Skeletal muscle tissue (tissue), 4 donors: ENCODE measurements around the gene KCNS1. TPM values are rescaled to one million over a fixed set of nuclear protein-coding genes. Genes with fewer than 3 reads are reported as not detected.

Source experiments
- H3K27ac ChIP-seq: one replicate; pipeline ENCODE4 v1.7.0; 2013; ENCODE audit warnings: mild to moderate bottlenecking, low read depth, low read length, inconsistent platforms
- H3K27me3 ChIP-seq, 3 donors: one replicate each; pipeline ENCODE4 v1.7.0; 2013; ENCODE audit warnings: low read length in 3 of 3; ENCODE audit not compliant: control insufficient read depth in 3 of 3, insufficient read depth in 3 of 3
- H3K36me3 ChIP-seq, 3 donors: one replicate each; pipeline ENCODE4 v1.7.0; 2013; ENCODE audit warnings: low read length in 3 of 3; ENCODE audit not compliant: control insufficient read depth in 3 of 3, insufficient read depth in 3 of 3
- H3K4me1 ChIP-seq, 3 donors: one replicate each; pipeline ENCODE4 v1.7.0; 2013; ENCODE audit warnings: low read length in 3 of 3, mild to moderate bottlenecking in 3 of 3; ENCODE audit not compliant: control insufficient read depth in 3 of 3, insufficient read depth in 3 of 3
- H3K4me3 ChIP-seq, 3 donors: one replicate each; pipeline ENCODE4 v1.7.0; 2013; ENCODE audit warnings: low read length in 3 of 3
- H3K9ac ChIP-seq, 3 donors: one replicate each; pipeline ENCODE4 v1.7.0; 2013; ENCODE audit warnings: low read length in 3 of 3, mild to moderate bottlenecking in 3 of 3, moderate library complexity in 2 of 3, low read depth in 1 of 3
- H3K9me3 ChIP-seq, 3 donors: one replicate each; pipeline ENCODE4 v1.7.0; 2013; ENCODE audit warnings: low read length in 3 of 3; ENCODE audit not compliant: control insufficient read depth in 3 of 3
- total RNA-seq: library from RNA; depleted of rRNA; stranded (reverse); fragments of >200 nt; gene quantifications from one replicate; pipeline ENCODE4 v1.2.3, GENCODE V29; 2014
- donor health status: Osteomylitis.

KCNS1 gene
- total RNA-seq, 1 donor from 2014 or later = under 0.01 TPM

- Histone ChIP-seq H3K27me3 (no peaks in the 10 kb centered on the region), H3K9me3 (peaks cover 0 to 2% (median 0%) of the 10 kb centered on the region in 3 donors), H3K36me3 (peaks cover 0 to 3% (median 3%) of the 10 kb centered on the region in 3 donors), H3K4me3 (no peak overlapping the region), H3K4me1 (peaks cover 0 to 2% (median 0%) of the 10 kb centered on the region in 3 donors), H3K27ac (no peak overlapping the region), H3K9ac (no peak overlapping the region)
These were observed 15.6 kb downstream of the KCNS1 start for GRCh38 chr20:45085289-45085688.

GRCh38 chr20:45083127-45083526, 17.8 kb downstream of the KCNS1 start:
- peaks cover 0 to 3% (median 3%) of the 10 kb centered on the region in 3 donors for H3K36me3 ChIP-seq
- no peak overlapping the region for H3K27ac ChIP-seq
- H3K9me3 ChIP-seq = peaks cover 0 to 2% (median 0%) of the 10 kb centered on the region in 3 donors
- H3K4me3 ChIP-seq = no peak overlapping the region
- H3K9ac ChIP-seq = no peak overlapping the region
- H3K4me1 ChIP-seq = peaks cover 0 to 2% (median 0%) of the 10 kb centered on the region in 3 donors
- no peaks in the 10 kb centered on the region for H3K27me3 ChIP-seq

- peaks cover 0 to 2% (median 0%) of the 10 kb centered on the region in 3 donors for H3K9me3 ChIP-seq
- H3K27ac ChIP-seq = no peak overlapping the region
- H3K36me3 ChIP-seq = peaks cover 0 to 7% (median 3%) of the 10 kb centered on the region in 3 donors
- no peak overlapping the region for H3K9ac ChIP-seq
- H3K4me3 ChIP-seq = no peak overlapping the region
- H3K4me1 ChIP-seq = no peaks in the 10 kb centered on the region
- no peaks in the 10 kb centered on the region for H3K27me3 ChIP-seq
These were observed 18.5 kb downstream of the KCNS1 start for GRCh38 chr20:45082468-45082867.

DNA sequence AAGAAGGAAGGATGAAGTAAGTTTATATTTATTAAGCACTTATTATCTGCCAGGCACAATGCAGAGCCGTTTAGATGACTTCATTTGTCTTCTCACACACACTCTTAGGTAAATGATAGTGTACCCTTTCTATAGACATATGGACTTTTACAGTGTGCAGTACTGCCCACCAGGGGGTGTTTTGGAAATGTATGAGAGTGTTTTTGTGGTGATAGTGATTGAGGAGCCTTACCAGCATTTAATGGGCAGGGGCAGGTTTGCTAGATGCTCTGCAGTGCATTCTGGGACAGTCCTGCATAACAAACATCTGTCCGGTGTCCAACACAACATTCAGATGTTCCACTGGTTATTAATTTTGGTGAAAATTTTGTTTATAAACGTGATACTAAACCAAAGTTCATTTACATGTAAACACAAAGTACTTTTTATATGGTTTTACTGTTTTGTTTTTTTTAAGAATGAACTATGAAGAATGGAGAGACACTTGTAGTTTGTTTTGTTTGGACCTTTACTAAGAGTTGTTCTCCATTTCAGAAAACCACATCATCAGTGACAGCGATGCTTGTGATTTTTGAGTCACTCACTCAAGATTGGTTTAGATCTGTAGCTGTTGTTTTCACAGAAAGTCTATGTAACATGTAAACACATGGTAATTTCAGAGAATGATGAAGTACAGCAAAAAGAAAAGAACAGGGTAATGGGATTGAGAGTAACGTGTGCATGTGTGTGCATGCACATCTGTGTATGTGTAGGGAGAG, 19.9 kb downstream of the KCNS1 start:
- Histone ChIP-seq H3K27me3 (no peaks in the 10 kb centered on the region), H3K27ac (no peak overlapping the region), H3K9ac (no peak overlapping the region), H3K9me3 (peaks cover 0 to 2% (median 0%) of the 10 kb centered on the region in 3 donors), H3K36me3 (peaks cover 5 to 16% (median 9%) of the 10 kb centered on the region in 3 donors), H3K4me1 (no peaks in the 10 kb centered on the region), H3K4me3 (no peak overlapping the region)

DNA sequence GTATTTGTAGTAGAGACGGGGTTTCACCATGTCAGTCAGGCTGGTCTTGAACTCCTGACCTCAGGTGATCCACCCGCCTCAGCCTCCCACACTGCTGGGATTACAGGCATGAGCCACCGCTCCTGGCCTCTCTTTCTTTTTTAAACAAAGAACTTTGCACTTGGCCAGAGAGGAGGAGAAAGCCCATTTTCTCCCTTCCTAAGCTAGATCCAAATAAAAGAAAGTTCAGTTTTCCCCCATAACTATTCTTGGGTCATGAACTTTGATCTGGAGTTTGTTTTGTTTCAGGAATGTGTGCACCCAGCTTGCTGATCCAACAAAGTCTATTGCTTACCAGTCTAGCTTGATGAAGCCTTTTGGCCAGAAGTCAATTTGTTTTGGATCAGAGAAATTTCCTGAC, 23.4 kb downstream of the KCNS1 start:
- Histone ChIP-seq H3K4me1 (no peaks in the 10 kb centered on the region), H3K27ac (no peak overlapping the region), H3K9ac (no peak overlapping the region), H3K27me3 (no peaks in the 10 kb centered on the region), H3K4me3 (no peak overlapping the region), H3K9me3 (no peaks in the 10 kb centered on the region), H3K36me3 (peaks cover 17 to 33% (median 19%) of the 10 kb centered on the region in 3 donors)

DNA sequence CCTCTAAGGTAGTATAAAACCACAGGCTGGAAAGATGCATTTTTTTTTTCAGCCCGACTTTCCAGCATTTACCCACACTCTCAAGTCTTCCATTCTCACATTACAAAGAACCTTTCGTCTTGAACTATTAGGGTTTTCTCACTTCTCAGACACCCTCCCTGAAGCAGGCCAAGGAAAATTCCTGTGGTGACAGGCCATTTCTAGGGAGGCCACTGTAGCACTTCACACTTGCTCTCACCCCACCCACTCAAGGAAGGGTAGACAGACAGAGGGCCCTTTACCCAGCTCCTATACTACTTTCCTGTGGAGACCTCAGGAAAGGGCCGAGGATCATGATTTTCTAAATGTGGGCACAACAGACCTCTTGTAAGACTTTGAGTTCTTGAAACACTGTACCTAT, 27.7 kb downstream of the KCNS1 start:
- Histone ChIP-seq H3K4me3 (no peak overlapping the region), H3K9me3 (no peaks in the 10 kb centered on the region), H3K36me3 (peaks cover 16 to 31% (median 17%) of the 10 kb centered on the region in 3 donors), H3K27ac (no peak overlapping the region), H3K9ac (no peak overlapping the region), H3K27me3 (no peaks in the 10 kb centered on the region), H3K4me1 (peaks cover 0 to 4% (median 0%) of the 10 kb centered on the region in 3 donors)

DNA sequence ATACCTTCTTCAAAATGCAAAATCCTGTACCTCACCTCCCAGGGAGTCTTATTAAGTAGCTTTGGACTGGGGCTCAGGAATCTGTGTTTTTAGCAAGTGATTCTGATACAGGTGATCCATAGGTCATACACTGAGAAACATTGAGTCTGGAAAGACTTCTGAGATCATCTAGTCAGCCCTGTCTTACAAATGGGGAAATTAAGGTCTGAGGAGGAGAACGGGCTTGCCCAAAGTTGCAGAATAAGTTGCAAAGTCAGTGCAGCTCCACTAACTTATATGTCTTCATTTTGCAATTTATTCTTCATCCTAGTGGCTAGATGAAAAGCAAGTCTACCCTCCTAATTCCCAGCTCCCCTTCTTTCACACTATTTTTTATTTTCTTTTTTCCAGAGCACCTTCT, 28.9 kb downstream of the KCNS1 start:
- H3K4me3 ChIP-seq = no peak overlapping the region
- H3K36me3 ChIP-seq = peaks cover 16 to 28% (median 17%) of the 10 kb centered on the region in 3 donors
- no peaks in the 10 kb centered on the region for H3K27me3 ChIP-seq
- H3K9me3 ChIP-seq = no peaks in the 10 kb centered on the region
- H3K4me1 ChIP-seq = peaks cover 0 to 4% (median 0%) of the 10 kb centered on the region in 3 donors
- no peak overlapping the region for H3K9ac ChIP-seq
- H3K27ac ChIP-seq = no peak overlapping the region

DNA sequence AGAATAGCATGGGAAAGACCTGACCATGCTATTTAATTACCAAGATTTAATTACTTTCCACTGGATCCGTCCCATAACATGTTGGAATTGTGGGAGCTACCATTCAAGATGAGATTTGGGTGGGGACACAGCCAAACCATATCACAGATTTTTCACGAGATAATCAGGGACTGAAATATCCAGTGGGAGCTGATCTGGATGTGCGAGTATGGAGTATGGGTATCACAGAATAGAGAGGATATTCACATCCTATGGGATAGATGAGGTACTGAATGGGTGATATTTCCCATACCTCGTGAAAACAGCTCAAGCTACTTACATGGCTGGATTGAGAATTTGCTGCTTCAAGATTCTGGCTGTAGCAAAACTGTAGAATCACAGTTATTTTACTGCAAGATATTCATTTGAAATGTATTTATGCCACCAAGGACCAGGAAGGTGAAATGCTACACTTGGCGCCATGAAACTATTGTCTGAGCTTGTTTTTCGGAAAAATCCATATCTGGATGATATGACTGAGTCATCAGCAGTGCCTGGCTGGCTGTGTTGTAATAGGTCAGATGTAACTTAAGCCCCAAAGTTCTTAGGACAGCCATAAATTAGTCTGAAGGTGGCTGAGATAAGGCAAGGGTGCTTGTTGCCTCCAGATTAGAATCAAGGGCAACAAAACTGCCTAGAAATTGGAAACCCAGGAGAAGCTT, 29.8 kb downstream of the KCNS1 start:
- no peak overlapping the region for H3K4me3 ChIP-seq
- H3K27ac ChIP-seq = no peak overlapping the region
- no peaks in the 10 kb centered on the region for H3K9me3 ChIP-seq
- no peak overlapping the region for H3K9ac ChIP-seq
- H3K4me1 ChIP-seq = peaks cover 0 to 4% (median 0%) of the 10 kb centered on the region in 3 donors
- H3K27me3 ChIP-seq = no peaks in the 10 kb centered on the region
- H3K36me3 ChIP-seq = peaks cover 11 to 19% (median 13%) of the 10 kb centered on the region in 3 donors

- no peaks in the 10 kb centered on the region for H3K9me3 ChIP-seq
- no peak overlapping the region for H3K4me3 ChIP-seq
- H3K4me1 ChIP-seq = peaks cover 0 to 4% (median 0%) of the 10 kb centered on the region in 3 donors
- H3K9ac ChIP-seq = no peak overlapping the region
- H3K27ac ChIP-seq = no peak overlapping the region
- peaks cover 0 to 8% (median 0%) of the 10 kb centered on the region in 3 donors for H3K36me3 ChIP-seq
- no peaks in the 10 kb centered on the region for H3K27me3 ChIP-seq
These were observed 31.7 kb downstream of the KCNS1 start for GRCh38 chr20:45069261-45069660.

DNA sequence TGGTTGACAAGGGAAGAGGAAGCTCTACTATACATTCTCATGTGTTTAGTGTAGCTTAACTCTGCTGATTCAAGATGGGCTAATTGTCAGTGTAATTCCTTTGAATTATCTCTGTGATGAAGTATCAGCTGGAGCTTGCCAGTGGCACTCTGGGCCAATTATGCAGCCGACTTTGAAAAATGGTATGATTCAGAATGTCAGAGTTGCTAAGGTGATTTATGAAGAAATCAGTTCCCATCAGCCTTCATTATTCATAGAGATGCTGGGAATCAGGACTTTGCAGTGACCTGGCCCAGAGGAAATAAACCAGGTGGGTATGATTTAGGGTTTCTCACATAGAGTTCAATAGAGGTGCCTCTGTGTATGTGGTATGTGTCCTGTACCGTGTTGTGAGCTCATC, 33.4 kb downstream of the KCNS1 start:
- Histone ChIP-seq H3K4me1 (peaks cover 0 to 4% (median 0%) of the 10 kb centered on the region in 3 donors), H3K9me3 (no peaks in the 10 kb centered on the region)

More for the DNA sequence above, 33.4 kb downstream of the KCNS1 start:
- Histone ChIP-seq H3K27ac (no peak overlapping the region), H3K4me3 (no peak overlapping the region), H3K36me3 (peaks cover 0 to 2% (median 0%) of the 10 kb centered on the region in 3 donors), H3K9ac (no peak overlapping the region), H3K27me3 (no peaks in the 10 kb centered on the region)
